Cardiac fibroblast (primary cell): Measurements from ENCODE around the gene ILDR1.
"Not testable (repeated sequence)": the region's sequence is repeated elsewhere in the genome, so short reads cannot be mapped to it uniquely, and the experiment has no call there.

Experiments
- DNase-seq, 2 donors: peaks; one replicate each; pipeline versions ENCODE4 v3.0.0 to v3.0.0-alpha.2; 2010; ENCODE audit warnings: low read depth in 2 of 2
- H3K4me3 ChIP-seq, 2 donors: replicated peaks in 1 of 2; 1 replicate in 1 of 2; 2 replicates in 1 of 2; pipeline ENCODE4 v1.5.1; 2011; ENCODE audit warnings: low read depth in 2 of 2, low read length in 2 of 2, mild to moderate bottlenecking in 2 of 2, moderate library complexity in 1 of 2
- CTCF ChIP-seq: IDR thresholded peaks from one replicate; pipeline ENCODE4 v1.5.1; 2011; ENCODE audit warnings: low read depth, mild to moderate bottlenecking, low read length, inconsistent platforms

The ILDR1 gene

GRCh38 chr3:121941592-121941991 is 80.5 kb downstream of the ILDR1 start:
- TF ChIP-seq CTCF, result no peak
- H3K4me3 ChIP-seq, result no peak overlapping the region
- no peak for DNase-seq

GRCh38 chr3:121938141-121938855 is 83.7 kb downstream of the ILDR1 start:
- not testable (repeated sequence) for DNase-seq, H3K4me3 ChIP-seq
